Measurements from ENCODE around the gene SYF2. TPM values are rescaled to one million over a fixed set of nuclear protein-coding genes. Genes with fewer than 3 reads are reported as not detected.

SYF2 gene
- total RNA-seq, 1 donor from 2014 or later = 43.7 TPM

DNA sequence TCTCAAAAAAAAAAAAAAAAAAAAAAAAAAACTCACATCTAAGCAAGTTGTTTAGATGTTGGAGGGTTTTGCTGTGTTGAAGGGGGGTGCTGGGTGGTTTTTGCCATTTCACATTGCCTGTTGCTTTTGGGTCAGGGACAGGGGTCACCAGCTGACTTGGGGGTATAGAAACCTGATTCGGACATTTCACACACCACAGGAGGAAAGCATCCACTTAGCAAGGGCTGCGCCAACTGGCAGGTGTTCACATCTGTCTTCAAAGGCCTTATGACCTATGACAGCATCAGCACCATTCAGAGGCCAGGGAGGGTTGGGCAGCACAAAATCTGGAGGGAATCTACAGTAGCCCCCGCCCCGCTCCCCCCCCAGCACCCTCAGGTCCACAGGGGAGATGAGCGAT is 45.2 kb downstream of the SYF2 start:
- no peaks in the 10 kb centered on the region for H3K27me3 ChIP-seq (ENCODE audit: control insufficient read depth, insufficient read depth, low read length)
- DNase-seq (ENCODE audit: low read depth) = no peak
- no peak for TF ChIP-seq CTCF (IDR thresholded peaks at IDR 0.05; ENCODE audit: insufficient read depth, low read length, severe bottlenecking)
- H3K36me3 ChIP-seq (ENCODE audit: control insufficient read depth, insufficient read depth, low read length) = no peaks in the 10 kb centered on the region
- no peak for FAIRE-seq
- no peak overlapping the region for H3K4me3 ChIP-seq (ENCODE audit: low read depth, low read length)

- no peak for TF ChIP-seq CTCF (IDR thresholded peaks at IDR 0.05; ENCODE audit: insufficient read depth, low read length, severe bottlenecking)
- Histone ChIP-seq H3K4me3 (ENCODE audit: low read depth, low read length) (no peak overlapping the region), H3K27me3 (ENCODE audit: control insufficient read depth, insufficient read depth, low read length) (no peaks in the 10 kb centered on the region), H3K36me3 (ENCODE audit: control insufficient read depth, insufficient read depth, low read length) (no peaks in the 10 kb centered on the region)
- DNase-seq (ENCODE audit: low read depth) = no peak
- no peak for FAIRE-seq
Measured at GRCh38 chr1:25186161-25187007, 45.9 kb downstream of the SYF2 start.

DNA sequence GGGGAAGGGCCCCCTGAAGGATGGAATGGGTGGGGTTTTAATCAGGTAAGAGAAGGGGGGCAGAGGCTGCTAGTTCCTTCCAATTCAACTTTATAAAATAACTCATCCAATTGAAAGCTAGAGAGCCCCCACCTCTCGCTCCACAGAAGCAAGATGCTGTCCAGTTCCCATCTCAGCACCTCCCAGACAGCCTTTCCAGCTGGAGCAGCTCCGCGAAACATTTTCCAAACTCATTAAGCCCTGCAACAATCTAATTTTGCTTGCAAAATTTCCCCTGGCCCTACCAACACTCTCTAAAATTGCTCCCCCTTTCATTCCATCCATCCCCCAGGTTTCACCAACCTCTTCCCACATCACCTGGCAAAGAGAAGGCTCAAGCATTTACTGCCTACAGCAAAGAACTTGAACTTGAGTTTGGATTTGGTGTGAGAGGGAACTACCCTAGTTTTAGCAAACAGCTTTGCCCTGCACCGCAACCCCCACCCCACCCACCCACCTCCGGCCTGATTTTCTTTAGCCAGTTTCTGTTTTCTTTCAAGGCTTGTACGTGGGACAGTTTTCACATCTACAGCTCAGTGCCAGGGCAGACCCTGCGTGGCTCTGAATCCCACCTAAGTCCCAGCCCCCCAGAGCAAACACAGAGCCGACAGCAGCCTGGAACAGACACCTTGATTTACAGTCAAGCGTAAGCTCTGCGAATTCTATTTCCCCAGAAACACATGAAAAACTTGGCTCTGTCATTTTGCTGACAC is 46.7 kb downstream of the SYF2 start:
- TF ChIP-seq CTCF (IDR thresholded peaks at IDR 0.05; ENCODE audit: insufficient read depth, low read length, severe bottlenecking) = no peak
- Histone ChIP-seq H3K36me3 (ENCODE audit: control insufficient read depth, insufficient read depth, low read length) (no peaks in the 10 kb centered on the region), H3K4me3 (ENCODE audit: low read depth, low read length) (no peak overlapping the region), H3K27me3 (ENCODE audit: control insufficient read depth, insufficient read depth, low read length) (no peaks in the 10 kb centered on the region)
- no peak for FAIRE-seq
- no peak for DNase-seq (ENCODE audit: low read depth)

DNA sequence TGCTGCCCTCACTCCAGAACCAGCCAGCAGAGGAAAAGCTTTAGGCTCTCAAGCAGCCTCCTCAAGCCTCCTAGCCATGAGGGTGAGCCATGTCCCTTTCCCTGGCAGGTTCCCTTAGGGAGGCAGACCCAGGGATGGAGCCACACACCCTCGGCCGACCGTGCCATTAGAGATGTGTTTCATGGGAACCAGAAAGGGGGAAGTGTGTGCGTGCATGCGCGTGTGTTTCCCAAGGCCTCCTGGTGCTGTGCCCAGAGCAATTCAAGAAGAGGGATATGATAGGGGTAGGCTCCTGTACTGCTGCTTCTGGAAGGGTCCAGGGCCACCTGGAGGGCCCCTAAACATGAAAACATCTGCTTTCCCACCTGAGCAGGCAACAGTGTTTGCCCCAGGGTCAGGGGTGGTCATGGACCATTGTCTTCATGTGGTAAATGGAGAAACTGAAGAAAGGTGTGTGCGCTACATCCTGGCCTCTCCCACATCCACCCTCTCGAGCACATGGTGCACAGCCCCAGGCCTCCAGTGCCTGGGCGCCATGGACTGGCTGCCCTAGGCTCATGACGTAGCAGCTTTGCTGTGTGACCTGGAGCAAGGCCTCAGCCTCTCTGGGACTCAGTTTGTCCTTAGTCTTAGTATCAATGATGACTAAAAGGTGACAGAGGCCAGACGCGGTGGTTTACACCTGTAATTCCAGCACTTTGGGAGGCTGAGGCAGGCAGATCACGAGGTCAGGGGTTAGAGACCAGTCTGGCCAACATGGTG is 48.1 kb downstream of the SYF2 start:
- FAIRE-seq = peak; percentile 18
- no peak for DNase-seq (ENCODE audit: low read depth)
- Histone ChIP-seq H3K36me3 (ENCODE audit: control insufficient read depth, insufficient read depth, low read length) (no peaks in the 10 kb centered on the region), H3K4me3 (ENCODE audit: low read depth, low read length) (no peak overlapping the region), H3K27me3 (ENCODE audit: control insufficient read depth, insufficient read depth, low read length) (no peaks in the 10 kb centered on the region)
- TF ChIP-seq CTCF (IDR thresholded peaks at IDR 0.05; ENCODE audit: insufficient read depth, low read length, severe bottlenecking) = no peak

GRCh38 chr1:25183126-25183980 is 48.9 kb downstream of the SYF2 start:
- no peak overlapping the region for H3K4me3 ChIP-seq (ENCODE audit: low read depth, low read length)
- FAIRE-seq (no peak), DNase-seq (ENCODE audit: low read depth) (no peak)
- TF ChIP-seq CTCF (IDR thresholded peaks at IDR 0.05; ENCODE audit: insufficient read depth, low read length, severe bottlenecking) = no peak
- no peaks in the 10 kb centered on the region for H3K36me3 ChIP-seq (ENCODE audit: control insufficient read depth, insufficient read depth, low read length)
- no peaks in the 10 kb centered on the region for H3K27me3 ChIP-seq (ENCODE audit: control insufficient read depth, insufficient read depth, low read length)
